Epithelial cell of proximal tubule (primary cell): ENCODE measurements around the gene FUCA1. TPM values are rescaled to one million over a fixed set of nuclear protein-coding genes. Genes with fewer than 3 reads are reported as not detected.

Experiments used
- DNase-seq: peaks from one replicate; pipeline ENCODE4 v3.0.0-alpha.2; 2011; ENCODE audit warnings: low read depth
- H3K4me3 ChIP-seq: 2 replicates; pipeline ENCODE4 v1.5.1; 2011; ENCODE audit warnings: low read depth, mild to moderate bottlenecking, low read length
- total RNA-seq: library from RNA; depleted of rRNA; stranded (reverse); fragments of >200 nt; gene quantifications from 2 replicates; pipeline ENCODE4 v1.2.3, GENCODE V29; 2015
- TF ChIP-seq, protein P1 (sequence below): conservative IDR thresholded peaks from 2 replicates; pipeline ENCODE4 v1.5.1; 2012; ENCODE audit warnings: low read depth, mild to moderate bottlenecking, low read length

Gene FUCA1
- total RNA-seq, 1 donor from 2014 or later = 31.9 TPM

DNA sequence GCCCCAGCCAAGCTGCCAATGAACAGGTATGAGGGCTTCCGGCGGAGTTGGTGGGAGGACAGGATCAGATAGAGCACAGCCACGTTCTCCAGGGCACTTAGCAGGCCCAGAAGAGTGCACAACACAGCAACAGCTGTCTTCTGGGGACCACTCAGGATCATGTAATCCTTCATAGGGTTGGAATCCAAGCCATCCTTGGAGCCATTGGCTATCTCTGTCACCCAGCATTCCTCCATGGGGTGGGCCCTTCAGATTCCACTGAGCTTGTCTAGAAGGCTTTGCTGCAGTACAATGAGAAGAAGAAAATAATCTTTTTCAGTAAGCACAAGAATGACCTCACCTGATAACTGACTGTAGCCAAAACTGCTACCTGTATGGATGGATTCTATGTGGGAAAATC, 7.3 kb upstream of the FUCA1 start:
- no peak for DNase-seq
- no peak overlapping the region for H3K4me3 ChIP-seq
- TF ChIP-seq, protein P1, sequence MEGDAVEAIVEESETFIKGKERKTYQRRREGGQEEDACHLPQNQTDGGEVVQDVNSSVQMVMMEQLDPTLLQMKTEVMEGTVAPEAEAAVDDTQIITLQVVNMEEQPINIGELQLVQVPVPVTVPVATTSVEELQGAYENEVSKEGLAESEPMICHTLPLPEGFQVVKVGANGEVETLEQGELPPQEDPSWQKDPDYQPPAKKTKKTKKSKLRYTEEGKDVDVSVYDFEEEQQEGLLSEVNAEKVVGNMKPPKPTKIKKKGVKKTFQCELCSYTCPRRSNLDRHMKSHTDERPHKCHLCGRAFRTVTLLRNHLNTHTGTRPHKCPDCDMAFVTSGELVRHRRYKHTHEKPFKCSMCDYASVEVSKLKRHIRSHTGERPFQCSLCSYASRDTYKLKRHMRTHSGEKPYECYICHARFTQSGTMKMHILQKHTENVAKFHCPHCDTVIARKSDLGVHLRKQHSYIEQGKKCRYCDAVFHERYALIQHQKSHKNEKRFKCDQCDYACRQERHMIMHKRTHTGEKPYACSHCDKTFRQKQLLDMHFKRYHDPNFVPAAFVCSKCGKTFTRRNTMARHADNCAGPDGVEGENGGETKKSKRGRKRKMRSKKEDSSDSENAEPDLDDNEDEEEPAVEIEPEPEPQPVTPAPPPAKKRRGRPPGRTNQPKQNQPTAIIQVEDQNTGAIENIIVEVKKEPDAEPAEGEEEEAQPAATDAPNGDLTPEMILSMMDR = no peak

- no peak overlapping the region for H3K4me3 ChIP-seq
- TF ChIP-seq, protein P1 = no peak
- DNase-seq = no peak
Measured at GRCh38 chr1:23872421-23872820, 4.3 kb upstream of the FUCA1 start.

DNA sequence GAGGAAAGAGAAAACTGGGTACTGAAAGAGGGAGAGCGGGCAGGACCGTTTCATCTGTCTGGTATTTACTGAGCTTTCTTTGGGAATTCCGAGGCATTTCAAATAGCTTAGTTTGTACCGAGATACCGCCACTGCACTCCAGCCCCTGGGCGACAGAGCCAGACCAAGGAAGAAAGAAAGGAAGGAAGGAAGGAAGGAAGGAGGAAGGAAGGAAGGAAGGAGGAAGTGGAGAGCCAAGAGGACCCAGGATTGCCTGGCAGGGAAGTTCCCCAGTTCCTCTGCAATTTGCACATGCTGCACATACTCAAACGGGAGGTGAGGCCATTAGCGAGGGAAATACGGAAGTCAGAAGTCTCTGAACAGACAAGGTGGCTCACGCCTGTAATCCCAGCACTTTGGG, 961 bp upstream of the FUCA1 start:
- peak overlapping the region; percentile 83 for H3K4me3 ChIP-seq
- DNase-seq = no peak
- TF ChIP-seq, protein P1 = no peak

GRCh38 chr1:23868557-23869016, 497 bp upstream of the FUCA1 start:
- peak overlapping the region; percentile 83 for H3K4me3 ChIP-seq
- no peak for DNase-seq
- TF ChIP-seq, protein P1 = no peak

- peak overlapping the region; percentile 83 for H3K4me3 ChIP-seq
- DNase-seq = no peak
- TF ChIP-seq, protein P1 = no peak
Measured at GRCh38 chr1:23867542-23867894, 572 bp downstream of the FUCA1 start.

DNA sequence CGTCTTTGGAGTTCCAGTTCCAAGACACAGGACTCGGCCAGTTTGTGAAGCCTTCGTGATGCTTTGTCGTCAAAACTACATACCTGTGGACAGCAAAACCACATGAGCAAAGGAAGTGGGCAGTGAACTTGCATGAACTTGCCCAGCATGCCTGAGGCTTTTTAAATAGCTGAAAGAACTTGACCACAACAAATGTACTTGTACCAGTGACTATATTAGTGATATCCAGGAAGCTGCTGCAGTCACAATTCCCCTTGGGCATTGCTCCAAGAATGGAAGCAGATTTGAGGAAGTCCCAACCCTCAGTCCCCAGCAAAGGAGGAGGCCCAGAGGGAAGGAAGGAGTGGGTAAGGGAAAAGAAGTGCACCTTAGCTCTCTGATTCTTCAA, 2.6 kb downstream of the FUCA1 start:
- TF ChIP-seq, protein P1 = no peak
- H3K4me3 ChIP-seq = peak overlapping the region; percentile 3
- peak; percentile 84 for DNase-seq

DNA sequence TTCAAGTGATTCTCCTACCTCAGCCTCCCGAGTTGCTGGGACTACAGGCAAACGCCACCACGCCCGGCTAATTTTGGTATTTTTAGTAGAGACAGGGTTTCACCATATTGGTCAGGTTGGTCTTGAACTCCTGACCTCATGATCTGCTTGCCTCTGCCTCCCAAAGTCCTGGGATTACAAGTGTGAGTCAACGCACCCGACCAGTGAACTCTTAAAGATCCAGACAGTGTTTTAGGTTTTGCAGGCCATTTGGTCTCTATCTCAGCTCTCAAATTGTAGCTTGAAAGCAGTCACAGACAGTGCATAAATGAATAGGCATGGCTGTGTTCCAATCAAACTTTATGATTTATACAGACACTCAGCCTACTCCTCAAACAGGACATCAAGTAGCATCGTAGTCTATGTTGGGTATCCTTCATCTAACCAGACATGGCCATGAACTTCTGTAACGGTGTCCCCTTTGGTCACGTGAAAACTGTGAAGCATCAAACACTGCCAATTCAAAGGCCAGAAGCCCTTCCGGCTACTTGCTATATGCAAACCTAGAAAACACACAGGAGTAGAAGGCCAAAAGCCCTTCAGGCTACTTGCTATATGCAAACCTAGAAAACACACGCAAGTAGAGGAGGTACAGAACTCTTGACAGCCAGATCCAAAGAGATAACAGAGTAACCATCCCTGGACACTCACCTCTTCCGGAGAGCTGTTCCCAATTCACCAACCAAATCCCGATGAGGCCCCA, 3.1 kb downstream of the FUCA1 start:
- DNase-seq = no peak
- TF ChIP-seq, protein P1 = no peak

More for the DNA sequence above, 3.1 kb downstream of the FUCA1 start:
- no peak overlapping the region for H3K4me3 ChIP-seq
